HepG2 (cell line): ENCODE data around the gene LIMS2. TPM values are rescaled to one million over a fixed set of nuclear protein-coding genes. Genes with fewer than 3 reads are reported as not detected.

Experiments used
- ARID5B ChIP-seq: IDR thresholded peaks from 2 replicates; pipeline ENCODE4 v1.4.0; 2020; ENCODE audit warnings: mild to moderate bottlenecking, missing genetic modification reagents
- GABPB1 ChIP-seq: IDR thresholded peaks from 2 replicates; pipeline ENCODE4 v1.6.1; 2016; ENCODE audit warnings: mild to moderate bottlenecking, missing genetic modification reagents, moderate library complexity, missing compliant biosample characterization
- MTERF4 ChIP-seq: sonication (generic); formaldehyde crosslinking; IDR thresholded peaks from 2 replicates; pipeline ENCODE4 v1.8.0; 2023; ENCODE audit warnings: mild to moderate bottlenecking, missing genetic modification reagents
- NFIB ChIP-seq: sonication (generic); formaldehyde crosslinking; IDR thresholded peaks from 2 replicates; pipeline ENCODE4 v1.9.0; 2021; ENCODE audit warnings: missing genetic modification reagents, mild to moderate bottlenecking, borderline replicate concordance
- PATZ1 ChIP-seq: sonication (generic); formaldehyde crosslinking; IDR thresholded peaks from 2 replicates; pipeline ENCODE4 v1.4.0; 2020; ENCODE audit warnings: missing genetic modification reagents
- SRSF1 ChIP-seq: fragments of 200-400 bp; formaldehyde crosslinking; optimal IDR thresholded peaks from 2 replicates; pipeline ENCODE3; 2017; ENCODE audit warnings: mild to moderate bottlenecking, low read depth, low read length, moderate library complexity
- TCF7 ChIP-seq: sonication (generic); IDR thresholded peaks from 2 replicates; pipeline ENCODE4 v1.6.1; 2016; ENCODE audit warnings: antibody characterized with exemption, low read depth
- ZBTB37 ChIP-seq: sonication (generic); formaldehyde crosslinking; IDR thresholded peaks from 2 replicates; pipeline ENCODE4 v1.4.0; 2020; ENCODE audit warnings: mild to moderate bottlenecking, missing genetic modification reagents
- ZNF280B ChIP-seq: sonication (generic); formaldehyde crosslinking; IDR thresholded peaks from 2 replicates; pipeline ENCODE4 v1.5.0; 2020; ENCODE audit warnings: missing genetic modification reagents, mild to moderate bottlenecking, borderline replicate concordance
- ZNF598 ChIP-seq: sonication (generic); formaldehyde crosslinking; IDR thresholded peaks from 2 replicates; pipeline ENCODE4 v1.5.1; 2020; ENCODE audit warnings: mild to moderate bottlenecking, missing genetic modification reagents, borderline replicate concordance
- polyA plus RNA-seq, 8 experiments: library from polyadenylated mRNA; depleted of rRNA in 3 of 8; stranded (reverse) in 7 of 8; unstranded in 1 of 8; fragments of >200 nt; fragmentation: Illumina TruSeq in 4 of 8; extraction: Trizol in 4 of 8; gene quantifications; 2 replicates each; pipeline versions ENCODE4 v1.2.1 to v1.2.3, GENCODE V29; 2011 to 2016; ENCODE audit warnings: low read depth in 4 of 8, missing spikeins in 1 of 8, mixed read lengths in 1 of 8; ENCODE audit not compliant: insufficient read depth in 1 of 8
- total RNA-seq, 5 experiments: library from RNA; depleted of rRNA; stranded (reverse); fragments of >200 nt; fragmentation: Illumina TruSeq; extraction: Trizol; gene quantifications; 2 replicates each; pipeline ENCODE4 v1.2.3, GENCODE V29; 2016; ENCODE audit warnings: low read depth in 1 of 5
- TF ChIP-seq, protein P1 (sequence below): sonication (generic); formaldehyde crosslinking; IDR thresholded peaks from 2 replicates; pipeline ENCODE4 v1.4.0; 2020; ENCODE audit warnings: missing genetic modification reagents, borderline replicate concordance

Gene LIMS2
- total and polyA plus RNA-seq, 2 of the 13 experiments (the other 11 are each of a cell fraction or from before 2014, with no cell fraction given): 1.0 to 1.9 TPM

DNA sequence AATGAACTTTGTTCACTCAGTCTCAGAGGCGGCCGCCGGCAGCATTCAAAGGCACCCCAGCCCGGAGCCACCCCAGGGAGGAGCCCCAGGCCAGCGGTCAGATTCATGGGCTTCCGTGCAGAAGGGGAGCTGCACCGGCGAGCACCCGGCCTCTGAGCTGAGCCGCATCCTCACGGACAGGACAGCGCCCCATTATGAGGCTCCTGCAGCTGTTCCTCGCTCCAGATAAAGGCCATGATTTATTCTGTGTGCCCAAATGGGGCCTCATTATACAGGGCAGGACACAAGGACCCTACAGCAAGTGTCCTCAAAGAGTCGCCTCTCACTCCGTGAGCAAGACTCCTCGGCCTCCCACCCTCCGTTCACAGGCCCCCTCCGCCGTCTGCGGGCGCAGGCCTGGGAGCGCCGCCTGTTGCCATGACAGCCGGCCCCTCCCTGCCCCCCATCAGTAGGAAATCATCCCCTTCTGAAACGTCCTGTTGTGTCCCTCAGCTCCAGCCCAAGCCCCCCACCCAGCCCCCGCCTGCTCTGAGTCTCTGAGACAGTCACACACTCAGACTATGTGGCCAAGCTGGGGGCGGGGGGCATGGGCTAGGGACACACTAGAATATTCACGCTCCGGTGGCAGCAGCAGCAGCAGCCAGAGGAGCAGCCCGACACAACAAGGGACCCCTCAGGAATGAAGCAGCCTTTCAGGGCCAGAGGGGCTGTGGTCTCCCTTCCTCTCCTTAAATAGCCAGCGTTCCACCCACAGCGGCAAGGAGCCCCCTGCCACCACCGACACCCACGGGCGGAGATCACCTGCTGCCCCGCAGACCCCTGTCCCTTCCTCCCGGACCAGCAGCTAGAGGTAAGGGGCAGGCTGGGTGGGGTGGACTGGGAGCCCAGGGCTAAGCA lies 29.7 kb downstream of the LIMS2 start, which contains the start of gene GPR17 (continued):
- TF ChIP-seq, protein P1, sequence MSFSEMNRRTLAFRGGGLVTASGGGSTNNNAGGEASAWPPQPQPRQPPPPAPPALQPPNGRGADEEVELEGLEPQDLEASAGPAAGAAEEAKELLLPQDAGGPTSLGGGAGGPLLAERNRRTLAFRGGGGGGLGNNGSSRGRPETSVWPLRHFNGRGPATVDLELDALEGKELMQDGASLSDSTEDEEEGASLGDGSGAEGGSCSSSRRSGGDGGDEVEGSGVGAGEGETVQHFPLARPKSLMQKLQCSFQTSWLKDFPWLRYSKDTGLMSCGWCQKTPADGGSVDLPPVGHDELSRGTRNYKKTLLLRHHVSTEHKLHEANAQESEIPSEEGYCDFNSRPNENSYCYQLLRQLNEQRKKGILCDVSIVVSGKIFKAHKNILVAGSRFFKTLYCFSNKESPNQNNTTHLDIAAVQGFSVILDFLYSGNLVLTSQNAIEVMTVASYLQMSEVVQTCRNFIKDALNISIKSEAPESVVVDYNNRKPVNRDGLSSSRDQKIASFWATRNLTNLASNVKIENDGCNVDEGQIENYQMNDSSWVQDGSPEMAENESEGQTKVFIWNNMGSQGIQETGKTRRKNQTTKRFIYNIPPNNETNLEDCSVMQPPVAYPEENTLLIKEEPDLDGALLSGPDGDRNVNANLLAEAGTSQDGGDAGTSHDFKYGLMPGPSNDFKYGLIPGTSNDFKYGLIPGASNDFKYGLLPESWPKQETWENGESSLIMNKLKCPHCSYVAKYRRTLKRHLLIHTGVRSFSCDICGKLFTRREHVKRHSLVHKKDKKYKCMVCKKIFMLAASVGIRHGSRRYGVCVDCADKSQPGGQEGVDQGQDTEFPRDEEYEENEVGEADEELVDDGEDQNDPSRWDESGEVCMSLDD (CRISPR knock-in tag): peak; percentile 48; the same call in 1 of the 2 replicates
- TF ChIP-seq ZBTB37 (0 out of 2 replicates have a peak, but pooled peaks have one; percentile 30), ZNF280B (CRISPR knock-in tag) (0 out of 2 replicates have a peak, but pooled peaks have one; percentile 15), GABPB1 (CRISPR knock-in tag) (peak; percentile 41; the same call in 1 of the 2 replicates), ZNF598 (CRISPR knock-in tag) (no peak), PATZ1 (CRISPR knock-in tag) (peak; percentile 31; the same call in 1 of the 2 replicates), TCF7 (peak; percentile 47; the same call in 1 of the 2 replicates), ARID5B (CRISPR knock-in tag) (0 out of 2 replicates have a peak, but pooled peaks have one; percentile 12), MTERF4 (CRISPR knock-in tag) (peak; percentile 26; the same call in 1 of the 2 replicates), NFIB (CRISPR knock-in tag) (no peak), SRSF1 (peak; percentile 25)
